DMS153 treated with DMSO at 0.1 percent for 48 hours (cell line): ENCODE results near the gene ATAD1.

Experiments used
- DNase-seq: peaks from one replicate; lab custom pipeline; 2025; ENCODE audit not compliant: unreplicated experiment; lab: John Stamatoyannopoulos, UW

ATAD1 gene

DNA sequence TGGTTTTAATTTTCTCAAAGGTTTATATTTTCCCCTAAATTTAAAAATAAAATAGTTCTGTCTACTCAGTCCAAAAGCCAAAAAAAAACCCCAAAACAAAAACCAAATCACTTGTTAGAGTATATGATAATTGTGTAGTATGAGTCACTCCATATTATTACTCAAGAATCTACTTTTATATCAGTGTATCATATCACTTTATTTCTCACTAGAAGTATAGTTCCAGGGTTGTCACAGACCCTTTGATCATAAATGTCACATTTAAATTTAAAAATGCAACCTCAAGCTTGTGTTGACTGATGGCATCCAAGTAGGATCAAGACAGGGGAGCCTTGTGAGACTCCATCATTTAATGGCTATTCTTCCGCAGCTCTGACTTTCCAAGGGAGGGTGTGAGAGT, 97.4 kb downstream of the ATAD1 start:
- DNase-seq = no peak

DNA sequence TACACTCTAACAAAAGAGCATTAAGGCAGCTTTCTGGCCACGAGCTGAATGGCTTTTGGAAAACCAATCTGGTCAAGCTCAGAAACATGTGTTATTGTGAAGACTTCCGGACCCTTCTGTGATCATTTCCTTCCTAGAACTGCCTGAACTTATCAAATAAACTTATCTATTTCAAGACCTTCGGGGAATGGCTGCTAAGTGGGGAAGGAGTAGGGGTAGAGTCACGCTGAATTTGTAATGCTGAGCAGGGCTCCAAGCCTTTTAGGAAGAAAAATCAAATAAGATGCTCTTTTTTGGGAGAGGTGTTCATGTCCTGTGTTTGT, 101.7 kb downstream of the ATAD1 start:
- DNase-seq = no peak

DNA sequence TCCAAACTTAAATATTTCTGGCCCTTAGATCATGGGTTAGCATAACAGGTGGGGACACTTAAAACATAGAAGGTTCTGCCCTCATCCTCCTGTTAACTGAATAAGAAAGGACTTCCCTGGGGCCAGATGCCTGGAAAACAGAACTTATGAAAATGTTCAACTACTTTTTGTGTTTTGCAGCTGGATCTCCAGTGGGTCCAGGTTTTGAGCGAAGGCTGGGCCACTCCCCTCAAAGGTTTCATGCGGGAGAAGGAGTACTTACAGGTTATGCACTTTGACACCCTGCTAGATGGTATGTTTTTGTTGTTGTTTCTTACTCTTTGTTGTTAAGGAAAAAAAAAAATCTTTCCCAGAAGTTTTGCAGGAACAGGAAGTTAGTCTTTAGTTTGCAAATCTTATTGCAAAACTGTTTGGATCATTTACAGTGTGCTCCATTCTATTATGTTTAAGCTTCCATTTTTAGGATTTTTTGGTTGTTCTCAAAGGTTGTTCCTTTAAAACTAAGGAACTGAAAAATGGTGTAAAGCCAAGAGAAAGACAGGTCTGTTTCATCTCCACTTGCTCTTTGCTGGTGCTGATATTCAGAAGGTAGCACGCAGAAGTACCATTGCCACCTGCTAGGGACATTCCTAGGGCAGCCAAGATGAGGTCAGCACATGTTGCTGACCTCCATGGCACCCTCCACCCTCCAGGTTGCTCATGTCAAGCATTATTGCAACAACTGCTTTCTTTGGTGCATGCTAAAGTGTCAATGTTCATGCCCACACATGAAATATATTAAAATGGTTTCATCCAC, 102.3 kb downstream of the ATAD1 start:
- no peak for DNase-seq

DNA sequence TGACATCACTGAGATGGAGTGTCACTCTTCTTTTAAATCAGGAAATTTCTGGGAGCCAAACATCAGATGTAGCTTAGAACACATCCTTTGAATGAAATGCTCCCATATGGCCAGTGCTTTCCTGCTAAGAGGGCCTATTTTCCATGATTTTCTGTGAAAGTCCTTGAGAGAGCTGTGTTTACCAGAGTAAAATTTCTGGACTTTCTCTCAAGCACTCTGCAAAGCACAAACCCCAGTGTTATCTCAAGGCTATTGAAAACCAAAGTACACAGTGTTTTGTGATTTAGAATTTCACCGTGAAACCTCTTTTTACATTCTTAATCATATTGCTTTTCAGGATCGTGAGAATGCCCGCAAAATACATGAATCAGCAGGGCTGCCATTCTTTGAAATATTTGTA, 104.3 kb downstream of the ATAD1 start:
- DNase-seq = no peak

DNA sequence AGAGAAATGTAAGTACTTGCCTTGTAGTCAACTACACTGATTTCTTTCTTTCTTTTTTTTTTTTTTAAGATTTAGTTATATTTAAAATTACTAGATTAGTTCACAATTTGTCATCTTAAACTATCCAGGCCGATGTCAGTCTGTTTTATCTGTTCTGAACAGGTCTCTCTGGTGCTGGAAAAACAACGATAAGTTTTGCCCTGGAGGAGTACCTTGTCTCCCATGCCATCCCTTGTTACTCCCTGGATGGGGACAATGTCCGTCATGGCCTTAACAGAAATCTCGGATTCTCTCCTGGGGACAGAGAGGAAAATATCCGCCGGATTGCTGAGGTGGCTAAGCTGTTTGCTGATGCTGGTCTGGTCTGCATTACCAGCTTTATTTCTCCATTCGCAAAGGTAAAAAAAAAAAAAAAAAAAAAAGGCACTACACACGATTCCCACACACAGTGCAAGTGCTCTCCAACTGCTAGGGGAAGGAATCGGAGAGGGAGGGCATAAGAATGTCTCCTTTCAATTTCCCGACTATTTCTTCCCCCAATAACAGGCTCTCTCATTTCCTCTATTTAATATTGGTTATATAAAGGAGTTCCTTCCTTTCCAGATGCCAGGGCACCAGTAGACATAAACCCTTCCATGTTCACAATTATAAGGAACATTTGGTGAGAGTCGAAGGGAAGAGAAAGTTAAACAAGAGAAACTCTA, 105.0 kb downstream of the ATAD1 start:
- DNase-seq = no peak

DNA sequence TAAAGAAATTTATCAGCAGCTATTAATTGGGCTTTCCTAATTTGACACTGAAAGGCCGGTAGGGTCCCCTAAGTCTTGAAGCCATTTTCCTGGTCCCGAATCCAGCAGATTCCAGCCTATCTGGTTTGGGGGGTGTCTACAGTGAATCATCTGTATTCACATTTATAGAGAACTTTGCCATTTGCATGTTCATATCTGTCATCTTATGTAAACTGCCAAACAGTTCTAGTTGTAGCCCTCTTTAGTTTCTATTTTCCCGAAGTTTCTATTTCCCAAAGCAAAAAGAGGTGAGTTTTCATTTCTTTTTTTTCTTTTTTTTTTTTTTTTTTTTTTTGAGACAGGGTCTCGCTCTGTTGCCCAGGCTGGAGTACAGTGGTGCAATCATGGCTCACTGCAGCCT, 110.8 kb downstream of the ATAD1 start:
- DNase-seq = no peak

DNA sequence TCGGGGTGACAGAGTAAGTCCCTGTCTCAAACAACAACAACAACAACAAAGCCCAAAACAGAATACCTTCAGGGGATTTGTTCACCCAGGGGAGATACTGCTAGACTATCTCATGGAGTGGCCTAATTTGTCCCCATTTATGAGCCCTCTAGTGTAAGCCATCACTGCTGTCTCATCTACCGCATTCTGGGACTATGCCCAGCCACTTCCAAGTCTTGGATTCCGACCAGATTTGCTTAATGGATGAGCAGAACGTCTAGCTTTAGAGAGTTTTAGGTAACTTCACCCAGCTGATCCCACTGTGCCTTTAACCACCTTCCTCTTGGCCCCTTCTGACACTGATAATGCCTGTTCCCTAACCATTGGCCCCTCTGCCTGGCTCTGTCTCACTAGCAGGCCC, 111.3 kb downstream of the ATAD1 start:
- no peak for DNase-seq

DNA sequence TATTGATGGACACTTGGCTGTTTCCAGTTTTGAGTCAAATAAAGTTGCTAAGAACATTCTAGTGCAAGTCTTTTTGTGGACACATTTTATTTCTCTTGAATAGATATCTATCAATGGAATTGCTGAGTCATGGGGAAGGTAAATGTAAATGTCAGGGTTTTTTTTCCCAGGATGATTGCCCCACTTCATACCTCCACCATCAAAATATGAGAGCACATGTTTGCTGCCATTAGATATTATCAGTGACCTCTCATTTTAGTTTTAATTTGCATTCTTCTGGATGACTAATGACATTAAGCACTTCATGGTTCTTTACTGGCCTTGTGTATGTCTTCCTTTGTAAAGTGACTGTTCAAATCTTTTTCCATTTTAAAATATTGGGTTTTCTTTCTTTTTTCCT, 112.7 kb downstream of the ATAD1 start:
- no peak for DNase-seq

DNA sequence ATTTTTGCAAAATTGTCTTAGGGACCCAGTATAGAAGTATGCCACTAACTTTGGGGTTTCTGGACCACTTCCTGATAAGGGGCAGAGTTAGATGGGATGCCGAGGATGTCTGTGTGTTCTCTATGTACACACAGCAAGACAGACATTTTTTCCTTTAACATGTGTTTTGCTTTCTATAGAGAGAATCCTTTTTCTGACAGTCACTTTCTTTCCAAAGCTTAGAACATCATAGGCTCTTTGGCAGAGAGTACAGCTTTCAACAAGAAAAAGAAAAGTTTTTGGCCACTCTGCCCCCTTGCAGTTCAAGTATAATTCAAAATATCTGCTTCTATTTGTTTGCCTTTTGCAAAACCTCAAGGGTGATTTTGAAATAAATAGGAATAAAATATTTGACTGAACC, 114.3 kb downstream of the ATAD1 start:
- no peak for DNase-seq

DNA sequence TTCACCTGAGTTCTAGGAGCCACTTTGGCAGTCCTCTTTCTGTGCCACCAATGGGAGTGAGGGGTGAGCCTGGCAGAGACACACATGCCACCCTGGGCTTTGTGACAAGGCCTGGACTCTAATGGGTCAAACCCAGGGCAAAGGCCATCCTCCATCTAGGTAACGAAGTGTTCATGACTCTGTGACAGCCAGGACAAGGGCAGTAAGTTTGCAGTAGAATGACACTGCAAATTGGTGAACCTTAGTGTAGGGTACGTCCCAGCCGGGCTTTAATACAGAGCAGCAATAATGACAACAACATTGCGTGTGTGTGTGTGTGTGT, 115.1 kb downstream of the ATAD1 start:
- no peak for DNase-seq

DNA sequence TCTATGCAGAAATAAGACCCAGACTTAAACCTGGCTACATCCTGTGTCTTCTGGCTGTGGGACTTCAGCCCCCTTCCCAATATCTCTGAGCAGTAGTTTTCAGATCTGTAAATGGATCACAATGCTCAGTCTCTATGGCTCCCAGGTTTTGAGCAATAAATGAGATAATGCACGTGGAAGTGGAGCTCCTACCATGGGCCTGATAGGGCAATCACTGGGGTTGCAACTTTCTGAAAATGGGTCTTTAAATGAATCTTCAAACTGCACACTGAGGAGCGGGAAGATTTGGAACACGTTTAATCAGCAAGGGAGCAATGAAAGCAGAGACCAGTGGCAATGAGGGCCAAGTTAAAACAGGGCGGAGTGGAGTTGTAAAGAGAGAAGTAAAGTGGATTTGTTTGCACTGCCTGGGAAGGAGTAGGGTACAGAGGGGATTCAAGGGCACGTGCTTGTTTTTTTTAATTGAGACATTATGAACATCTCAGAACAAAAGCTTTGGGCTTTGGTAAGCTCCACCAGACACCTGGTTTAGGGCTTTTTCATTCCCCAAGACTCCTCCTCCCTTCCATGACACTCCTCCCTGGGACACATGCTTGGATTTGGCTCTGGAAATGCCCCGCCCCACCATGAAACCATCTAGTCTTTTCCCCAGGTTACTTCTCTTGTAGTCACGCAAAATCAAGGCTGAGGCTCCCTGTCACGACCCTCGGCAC, 115.6 kb downstream of the ATAD1 start:
- no peak for DNase-seq
